ENCODE measurements around the gene RAB10. TPM values are rescaled to one million over a fixed set of nuclear protein-coding genes. Genes with fewer than 3 reads are reported as not detected.

Gene RAB10
- total RNA-seq, 1 experiment from 2014 or later, result 138 TPM

GRCh38 chr2:25989154-25989553 lies 44.7 kb upstream of the RAB10 start:
- no peak overlapping the region for H2AFZ ChIP-seq (ENCODE audit: low read length)
- no peaks in the 10 kb centered on the region for H3F3A ChIP-seq (ENCODE audit: low read length, unreplicated experiment)
- ChIA-PET POLR2A (ENCODE audit: unreplicated experiment) (no interaction called here), CTCF (no interaction called here)
- no peak overlapping the region for H3K9ac ChIP-seq (ENCODE audit: low read length)
- peaks cover 6% of the 10 kb centered on the region for H3K4me1 ChIP-seq (ENCODE audit: insufficient read depth, low read length)
- ATAC-seq (no peak), DNase-seq (no peak)
- no peaks in the 10 kb centered on the region for H3K9me2 ChIP-seq (replicated peaks; ENCODE audit: low read length)
- intact Hi-C loops (cut with micrococcal nuclease), result no loop called here
- no peak overlapping the region for H3K4me2 ChIP-seq (ENCODE audit: low read length)
- TF ChIP-seq EZH2 (IDR thresholded peaks at IDR 0.05; ENCODE audit: low read length, unreplicated experiment), result no peak
- no peak for TF ChIP-seq EZH2phosphoT487 (IDR thresholded peaks at IDR 0.05; ENCODE audit: borderline replicate concordance, low read length)
- no peak for TF ChIP-seq CTCF (conservative IDR thresholded peaks at IDR 0.05; ENCODE audit: low read depth, low read length)
- H3K36me3 ChIP-seq (ENCODE audit: low read depth, low read length), result no peaks in the 10 kb centered on the region
- no peak overlapping the region for H3K4me3 ChIP-seq (ENCODE audit: low read length)
- no peaks in the 10 kb centered on the region for H3K9me3 ChIP-seq (ENCODE audit: low read length)
- H3K27me3 ChIP-seq (ENCODE audit: low read length), result no peaks in the 10 kb centered on the region
- no peaks in the 10 kb centered on the region for H4K20me1 ChIP-seq (ENCODE audit: low read length)
- no peaks in the 10 kb centered on the region for H3K79me2 ChIP-seq (ENCODE audit: low read length)
- no TSS peak for BruUV-seq (replicated peaks)
- no peak overlapping the region for H3K27ac ChIP-seq (ENCODE audit: low read length)

GRCh38 chr2:25991965-25992364 lies 41.9 kb upstream of the RAB10 start:
- Histone ChIP-seq H3K36me3 (ENCODE audit: low read depth, low read length) (no peaks in the 10 kb centered on the region), H3K4me2 (ENCODE audit: low read length) (peak overlapping the region; percentile 15), H3K9me3 (ENCODE audit: low read length) (no peaks in the 10 kb centered on the region), H3K9me2 (replicated peaks; ENCODE audit: low read length) (no peaks in the 10 kb centered on the region), H3K27me3 (ENCODE audit: low read length) (no peaks in the 10 kb centered on the region), H3K79me2 (ENCODE audit: low read length) (no peaks in the 10 kb centered on the region), H2AFZ (ENCODE audit: low read length) (no peak overlapping the region), H3K9ac (ENCODE audit: low read length) (peak overlapping the region; percentile 21; the same call in 1 of the 2 replicates), H3K4me3 (ENCODE audit: low read length) (peak overlapping the region; percentile 51; the same call in 1 of the 2 replicates), H3K4me1 (ENCODE audit: insufficient read depth, low read length) (peaks cover 6% of the 10 kb centered on the region), H4K20me1 (ENCODE audit: low read length) (no peaks in the 10 kb centered on the region), H3K27ac (ENCODE audit: low read length) (no peak overlapping the region), H3F3A (ENCODE audit: low read length, unreplicated experiment) (no peaks in the 10 kb centered on the region)
- BruUV-seq (replicated peaks), result no TSS peak
- ChIA-PET POLR2A (ENCODE audit: unreplicated experiment) (no interaction called here), CTCF (interaction anchor here (0.6 to 1.0 kb wide), 8 partner anchors 17 to 153 kb away, joined by 3 to 6 read pairs (median 5); partner anchors contain the start of gene RAB10)
- DNase-seq, result no peak
- ATAC-seq, result peak; percentile 35
- intact Hi-C loops (cut with micrococcal nuclease), result loop anchor here (1.0 to 2.0 kb wide), 3 partner anchors 41 to 153 kb away; no protein-coding TSS in a partner anchor
- TF ChIP-seq EZH2phosphoT487 (IDR thresholded peaks at IDR 0.05; ENCODE audit: borderline replicate concordance, low read length) (no peak), EZH2 (IDR thresholded peaks at IDR 0.05; ENCODE audit: low read length, unreplicated experiment) (no peak), CTCF (conservative IDR thresholded peaks at IDR 0.05; ENCODE audit: low read depth, low read length) (no peak)

- POLR2A ChIA-PET (ENCODE audit: unreplicated experiment), result no interaction called here
- ATAC-seq, result no peak
- H3K27me3 ChIP-seq (ENCODE audit: low read length), result no peaks in the 10 kb centered on the region
- no peaks in the 10 kb centered on the region for H4K20me1 ChIP-seq (ENCODE audit: low read length)
- no peaks in the 10 kb centered on the region for H3F3A ChIP-seq (ENCODE audit: low read length, unreplicated experiment)
- H2AFZ ChIP-seq (ENCODE audit: low read length), result no peak overlapping the region
- no peak overlapping the region for H3K9ac ChIP-seq (ENCODE audit: low read length)
- CTCF ChIA-PET, result interaction anchor here (0.7 kb wide), 1 partner anchor 151 kb away, joined by 7 read pairs; no protein-coding TSS in a partner anchor
- BruUV-seq (replicated peaks), result no TSS peak
- H3K9me2 ChIP-seq (replicated peaks; ENCODE audit: low read length), result no peaks in the 10 kb centered on the region
- no peak for TF ChIP-seq CTCF (conservative IDR thresholded peaks at IDR 0.05; ENCODE audit: low read depth, low read length)
- no peak for TF ChIP-seq EZH2 (IDR thresholded peaks at IDR 0.05; ENCODE audit: low read length, unreplicated experiment)
- no peak for TF ChIP-seq EZH2phosphoT487 (IDR thresholded peaks at IDR 0.05; ENCODE audit: borderline replicate concordance, low read length)
- intact Hi-C loops (cut with micrococcal nuclease), result no loop called here
- H3K4me2 ChIP-seq (ENCODE audit: low read length), result no peak overlapping the region
- H3K36me3 ChIP-seq (ENCODE audit: low read depth, low read length), result no peaks in the 10 kb centered on the region
- H3K4me3 ChIP-seq (ENCODE audit: low read length), result no peak overlapping the region
- H3K9me3 ChIP-seq (ENCODE audit: low read length), result no peaks in the 10 kb centered on the region
- H3K4me1 ChIP-seq (ENCODE audit: insufficient read depth, low read length), result peaks cover 9% of the 10 kb centered on the region
- no peaks in the 10 kb centered on the region for H3K79me2 ChIP-seq (ENCODE audit: low read length)
- no peak overlapping the region for H3K27ac ChIP-seq (ENCODE audit: low read length)
- no peak for DNase-seq
Measured at GRCh38 chr2:25992556-25992955, 41.3 kb upstream of the RAB10 start.
